OCI-LY7 (cell line): Measurements from ENCODE around the gene GPR55. TPM values are rescaled to one million over a fixed set of nuclear protein-coding genes. Genes with fewer than 3 reads are reported as not detected.

Experiments
- BruUV-seq: library from RNA; stranded (reverse); fragments of 400-500 nt; replicated peaks from 2 replicates; lab custom pipeline; 2021; lab: Mats Ljungman, UMichigan
- CTCF ChIA-PET: fragments of 300-600 bp; sonication (Branson Sonifier 250); formaldehyde crosslinking; loops from one replicate; lab custom pipeline; 2022; ENCODE audit warnings: antibody characterized with exemption; ENCODE audit not compliant: unreplicated experiment; lab: Charles Lee
- POLR2A ChIA-PET: fragments of 300-600 bp; sonication (Branson Sonifier 250); formaldehyde crosslinking; loops from one replicate; lab custom pipeline; 2022; ENCODE audit warnings: antibody characterized with exemption; lab: Charles Lee
- DNase-seq: peaks from one replicate; pipeline ENCODE4 v3.0.0-alpha.2; 2015; ENCODE audit warnings: low spot score
- H2AFZ ChIP-seq: fragments of 200-600 bp; sonication (generic), shearing (Covaris generic); 2 replicates; pipeline ENCODE4 v1.6.1; 2014; ENCODE audit warnings: mild to moderate bottlenecking, antibody characterized with exemption, low read length, moderate library complexity
- H3K27ac ChIP-seq: fragments of 200-600 bp; sonication (generic); 2 replicates; pipeline ENCODE4 v1.5.1; 2014; ENCODE audit warnings: mixed run types, low read depth, mild to moderate bottlenecking, moderate library complexity, low read length, inconsistent platforms; ENCODE audit not compliant: poor library complexity, severe bottlenecking
- H3K36me3 ChIP-seq: fragments of 200-600 bp; sonication (generic); 2 replicates; pipeline ENCODE4 v1.6.1; 2014; ENCODE audit warnings: mild to moderate bottlenecking, antibody characterized with exemption, low read length, moderate library complexity, mixed read lengths; ENCODE audit not compliant: insufficient read depth
- H3K4me1 ChIP-seq: fragments of 200-600 bp; sonication (generic); 2 replicates; pipeline ENCODE4 v1.5.1; 2014; ENCODE audit warnings: mild to moderate bottlenecking, low read length; ENCODE audit not compliant: insufficient read depth, poor library complexity, severe bottlenecking
- H3K4me2 ChIP-seq: fragments of 200-600 bp; sonication (generic); 2 replicates; pipeline ENCODE4 v1.6.1; 2014; ENCODE audit warnings: mild to moderate bottlenecking, low read length
- H3K4me3 ChIP-seq: fragments of 200-600 bp; sonication (generic); 2 replicates; pipeline ENCODE4 v1.5.1; 2014; ENCODE audit warnings: mild to moderate bottlenecking, low read depth, low read length; ENCODE audit not compliant: poor library complexity, severe bottlenecking
- H3K79me2 ChIP-seq: fragments of 200-600 bp; sonication (generic); 2 replicates; pipeline ENCODE4 v1.6.1; 2016; ENCODE audit warnings: low read depth, mild to moderate bottlenecking, low read length, moderate library complexity, mixed read lengths; ENCODE audit not compliant: insufficient read depth
- H3K9me2 ChIP-seq: fragments of 200-600 bp; sonication (generic); 2 replicates; pipeline ENCODE4 v1.6.1; 2016; ENCODE audit warnings: mild to moderate bottlenecking, low read length, mixed read lengths; ENCODE audit not compliant: insufficient read depth
- H3K9me3 ChIP-seq: fragments of 200-600 bp; sonication (generic); 2 replicates; pipeline ENCODE4 v1.6.1; 2014; ENCODE audit warnings: mild to moderate bottlenecking, mixed run types, low read length, mixed read lengths
- H4K20me1 ChIP-seq: fragments of 200-600 bp; sonication (generic); 2 replicates; pipeline ENCODE4 v1.6.1; 2014; ENCODE audit warnings: mild to moderate bottlenecking, antibody characterized with exemption, low read length, moderate library complexity, mixed read lengths; ENCODE audit not compliant: insufficient read depth
- CTCF ChIP-seq: fragments of 200-600 bp; sonication (generic); conservative IDR thresholded peaks from 2 replicates; pipeline ENCODE4 v1.5.1; 2014; ENCODE audit warnings: mild to moderate bottlenecking, antibody characterized with exemption, low read length, moderate library complexity, mixed read lengths
- EZH2phosphoT487 ChIP-seq: fragments of 200-600 bp; sonication (generic); IDR thresholded peaks from 2 replicates; pipeline ENCODE4 v1.6.1; 2018; ENCODE audit warnings: low read depth, borderline replicate concordance, mild to moderate bottlenecking, mixed run types, antibody characterized with exemption, low read length, moderate library complexity, mixed read lengths
- intact Hi-C: fragments of 100-400 bp; cut with micrococcal nuclease; formaldehyde crosslinking; loops from one replicate; pipeline ENCODE4 v1.10.0; 2022; ENCODE audit not compliant: unreplicated experiment
- total RNA-seq, 2 experiments: library from RNA; depleted of rRNA in 1 of 2; stranded (reverse); fragments of >200 nt in 1 of 2; shearing (Covaris generic) in 1 of 2; gene quantifications; 2 replicates each; pipeline ENCODE4 v1.2.3, GENCODE V29; 2014 to 2022

Gene GPR55
- total RNA-seq, 2 experiments from 2014 or later, result 0.22 TPM; not detected in 1

GRCh38 chr2:230955163-230955737 is 30.2 kb upstream of the GPR55 start:
- no peaks in the 10 kb centered on the region for H3K79me2 ChIP-seq
- intact Hi-C loops, result no loop called here
- no peak overlapping the region for H2AFZ ChIP-seq
- no peak overlapping the region for H3K4me2 ChIP-seq
- POLR2A ChIA-PET, result no interaction called here
- H4K20me1 ChIP-seq, result no peaks in the 10 kb centered on the region
- H3K4me3 ChIP-seq, result no peak overlapping the region
- no peak overlapping the region for H3K27ac ChIP-seq
- H3K9me3 ChIP-seq, result no peaks in the 10 kb centered on the region
- H3K9me2 ChIP-seq, result no peaks in the 10 kb centered on the region
- no TSS peak for BruUV-seq
- TF ChIP-seq EZH2phosphoT487 (no peak), CTCF (no peak)
- H3K36me3 ChIP-seq, result no peaks in the 10 kb centered on the region
- DNase-seq, result no peak
- H3K4me1 ChIP-seq, result no peaks in the 10 kb centered on the region
- CTCF ChIA-PET, result no interaction called here

GRCh38 chr2:230954746-230955145 is 29.7 kb upstream of the GPR55 start:
- Histone ChIP-seq H3K9me3 (no peaks in the 10 kb centered on the region), H4K20me1 (no peaks in the 10 kb centered on the region), H2AFZ (no peak overlapping the region), H3K4me2 (no peak overlapping the region), H3K36me3 (no peaks in the 10 kb centered on the region), H3K79me2 (no peaks in the 10 kb centered on the region), H3K9me2 (no peaks in the 10 kb centered on the region), H3K4me1 (no peaks in the 10 kb centered on the region), H3K27ac (no peak overlapping the region), H3K4me3 (no peak overlapping the region)
- TF ChIP-seq CTCF, result no peak
- TF ChIP-seq EZH2phosphoT487, result no peak
- intact Hi-C loops, result no loop called here
- ChIA-PET POLR2A (no interaction called here), CTCF (no interaction called here)
- DNase-seq, result no peak
- no TSS peak for BruUV-seq

- Histone ChIP-seq H3K36me3 (no peaks in the 10 kb centered on the region), H3K9me2 (no peaks in the 10 kb centered on the region), H3K4me3 (no peak overlapping the region), H4K20me1 (no peaks in the 10 kb centered on the region), H2AFZ (no peak overlapping the region), H3K27ac (no peak overlapping the region), H3K4me2 (no peak overlapping the region), H3K9me3 (no peaks in the 10 kb centered on the region), H3K4me1 (no peaks in the 10 kb centered on the region), H3K79me2 (no peaks in the 10 kb centered on the region)
- intact Hi-C loops, result no loop called here
- CTCF ChIA-PET, result no interaction called here
- TF ChIP-seq EZH2phosphoT487, result no peak
- no peak for TF ChIP-seq CTCF
- no TSS peak for BruUV-seq
- POLR2A ChIA-PET, result interaction anchor here (1.0 kb wide), 1 partner anchor 319 kb away, joined by 4 read pairs; no protein-coding TSS in a partner anchor
- DNase-seq, result no peak
Observed at GRCh38 chr2:230953845-230954244, 28.8 kb upstream of the GPR55 start.
